Measurements from ENCODE around the gene SNX21.

DNA sequence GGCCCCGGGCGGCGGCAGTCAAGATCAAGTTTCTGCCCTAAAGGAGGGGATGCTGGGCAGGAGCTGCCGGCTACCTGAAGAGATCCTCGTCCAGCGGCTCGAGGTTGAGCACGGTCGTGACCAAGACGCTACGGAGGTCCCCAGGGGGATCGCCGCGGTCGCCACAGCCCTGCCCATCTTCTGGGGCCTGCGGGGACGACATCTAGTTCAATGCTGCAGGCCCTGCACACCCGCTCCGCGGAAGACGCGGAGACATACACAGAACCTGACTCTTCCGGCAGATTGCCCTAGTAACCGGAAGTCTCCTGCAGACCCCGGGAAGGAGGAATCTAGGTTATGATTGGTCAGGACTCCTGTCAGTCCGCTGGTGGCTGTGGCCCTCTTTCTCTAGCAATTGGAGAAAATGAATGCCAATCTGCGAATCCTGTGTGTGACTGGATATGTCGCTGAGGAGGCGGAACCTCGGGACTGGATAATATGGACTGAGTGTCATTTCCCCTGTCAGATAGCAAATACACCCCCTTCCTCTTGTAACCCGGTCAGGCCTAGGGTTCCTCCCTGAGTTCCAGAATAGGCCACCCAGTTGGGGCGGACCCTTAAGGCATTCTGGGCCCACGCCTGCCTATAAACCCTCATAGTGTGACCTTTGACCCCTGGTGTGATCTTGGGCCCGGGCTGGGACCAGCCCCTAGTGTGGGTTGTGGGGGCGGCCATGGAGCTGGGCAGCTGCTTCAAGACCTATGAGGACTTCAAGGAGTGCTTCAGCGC is 23.7 kb downstream of the SNX21 start, which contains the start of the genes ACOT8 and ZSWIM3:
- TF ChIP-seq, protein P1, sequence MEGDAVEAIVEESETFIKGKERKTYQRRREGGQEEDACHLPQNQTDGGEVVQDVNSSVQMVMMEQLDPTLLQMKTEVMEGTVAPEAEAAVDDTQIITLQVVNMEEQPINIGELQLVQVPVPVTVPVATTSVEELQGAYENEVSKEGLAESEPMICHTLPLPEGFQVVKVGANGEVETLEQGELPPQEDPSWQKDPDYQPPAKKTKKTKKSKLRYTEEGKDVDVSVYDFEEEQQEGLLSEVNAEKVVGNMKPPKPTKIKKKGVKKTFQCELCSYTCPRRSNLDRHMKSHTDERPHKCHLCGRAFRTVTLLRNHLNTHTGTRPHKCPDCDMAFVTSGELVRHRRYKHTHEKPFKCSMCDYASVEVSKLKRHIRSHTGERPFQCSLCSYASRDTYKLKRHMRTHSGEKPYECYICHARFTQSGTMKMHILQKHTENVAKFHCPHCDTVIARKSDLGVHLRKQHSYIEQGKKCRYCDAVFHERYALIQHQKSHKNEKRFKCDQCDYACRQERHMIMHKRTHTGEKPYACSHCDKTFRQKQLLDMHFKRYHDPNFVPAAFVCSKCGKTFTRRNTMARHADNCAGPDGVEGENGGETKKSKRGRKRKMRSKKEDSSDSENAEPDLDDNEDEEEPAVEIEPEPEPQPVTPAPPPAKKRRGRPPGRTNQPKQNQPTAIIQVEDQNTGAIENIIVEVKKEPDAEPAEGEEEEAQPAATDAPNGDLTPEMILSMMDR (IDR thresholded peaks at IDR 0.05; ENCODE audit: extremely low read depth in 1 of 2, insufficient read depth in 1 of 2, low read depth in 1 of 2, low read length in 2 of 2) = no peak
- TF ChIP-seq POLR2AphosphoS5 (IDR thresholded peaks at IDR 0.05; ENCODE audit: insufficient read depth, low read depth, low read length) (peak; percentile 75), EZH2 (IDR thresholded peaks at IDR 0.05; ENCODE audit: borderline replicate concordance, low read depth, low read length, severe bottlenecking) (no peak), MYC (IDR thresholded peaks at IDR 0.05; ENCODE audit: low read depth, low read length) (no peak), JUN (IDR thresholded peaks at IDR 0.05; ENCODE audit: borderline replicate concordance, insufficient read depth, insufficient read length, low read depth) (no peak), POLR2A (IDR thresholded peaks at IDR 0.05; ENCODE audit: low read depth, low read length) (peak; percentile 91), FOS (IDR thresholded peaks at IDR 0.05; ENCODE audit: borderline replicate concordance, insufficient read depth, low read length) (no peak), GATA2 (IDR thresholded peaks at IDR 0.05; ENCODE audit: insufficient read depth, insufficient read length, low read depth, low read length) (no peak)
- TF ChIP-seq, protein P2, sequence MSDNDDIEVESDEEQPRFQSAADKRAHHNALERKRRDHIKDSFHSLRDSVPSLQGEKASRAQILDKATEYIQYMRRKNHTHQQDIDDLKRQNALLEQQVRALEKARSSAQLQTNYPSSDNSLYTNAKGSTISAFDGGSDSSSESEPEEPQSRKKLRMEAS (IDR thresholded peaks at IDR 0.05; ENCODE audit: insufficient read depth, insufficient read length) = no peak
